HG03457 (cell line): ENCODE results near the gene GPR137B.

Experiments used
- ATAC-seq: cut with Tn5 transposase; IDR thresholded peaks from one replicate; pipeline ENCODE4 v1.9.1; 2021; ENCODE audit warnings: moderate number of reproducible peaks; ENCODE audit not compliant: unreplicated experiment

GPR137B gene

DNA sequence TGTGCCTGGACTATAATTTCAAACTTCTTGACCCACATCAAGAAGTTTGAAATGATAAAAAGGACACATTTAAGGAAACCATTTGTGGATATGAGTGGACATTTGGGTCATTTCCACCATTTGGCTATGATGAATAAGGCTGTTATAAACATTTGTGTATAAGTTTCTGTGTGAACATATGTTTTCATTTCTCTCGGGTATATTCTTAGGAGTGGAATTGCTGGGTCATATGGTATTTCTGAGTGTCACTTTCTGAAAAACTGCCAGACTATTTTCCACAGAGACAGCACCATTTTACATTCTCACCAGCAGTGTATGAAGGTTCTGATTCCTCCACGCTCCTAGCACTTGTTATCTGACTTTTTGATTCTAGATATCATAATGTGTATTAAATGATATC lies 50.8 kb downstream of the GPR137B start:
- ATAC-seq = no peak

DNA sequence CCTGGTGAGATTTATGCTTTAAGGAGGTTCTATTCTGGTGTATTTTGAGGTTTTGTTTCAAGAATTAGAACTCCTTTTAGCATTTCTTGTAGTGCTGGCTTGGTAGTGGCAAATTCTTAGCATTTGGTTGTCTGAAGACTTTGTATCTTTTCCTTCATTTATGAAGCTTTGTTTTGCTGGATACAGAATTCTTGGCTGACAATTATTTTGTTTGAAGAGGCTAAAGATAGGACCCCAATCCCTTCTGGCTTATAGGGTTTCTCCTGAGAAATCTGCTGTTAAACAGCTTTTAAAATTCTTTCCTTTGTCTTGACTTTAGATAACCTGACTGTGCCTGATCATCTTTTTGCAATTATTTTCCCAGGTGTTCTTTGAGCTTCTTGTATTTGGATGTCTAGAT lies 58.6 kb downstream of the GPR137B start:
- ATAC-seq = no peak

DNA sequence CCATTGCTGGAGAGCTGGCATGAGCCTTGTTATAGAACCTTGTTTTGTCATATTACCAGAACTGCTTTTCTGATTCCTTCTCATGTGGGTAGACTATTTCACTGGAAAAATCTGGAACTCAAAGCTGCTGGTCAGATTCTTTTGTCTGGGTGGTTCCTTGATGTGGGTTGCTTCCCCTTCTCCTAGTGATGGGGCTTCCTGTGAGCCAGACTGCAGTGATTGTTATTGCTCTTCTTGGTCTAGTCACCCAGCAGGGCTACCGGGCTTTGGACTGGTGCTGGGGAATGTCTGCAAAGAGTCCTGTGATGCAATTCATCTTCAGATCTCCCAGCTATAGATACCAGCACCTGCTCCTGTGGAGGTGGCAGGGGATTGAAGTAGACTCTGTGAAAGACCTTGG lies 59.4 kb downstream of the GPR137B start:
- ATAC-seq = no peak

DNA sequence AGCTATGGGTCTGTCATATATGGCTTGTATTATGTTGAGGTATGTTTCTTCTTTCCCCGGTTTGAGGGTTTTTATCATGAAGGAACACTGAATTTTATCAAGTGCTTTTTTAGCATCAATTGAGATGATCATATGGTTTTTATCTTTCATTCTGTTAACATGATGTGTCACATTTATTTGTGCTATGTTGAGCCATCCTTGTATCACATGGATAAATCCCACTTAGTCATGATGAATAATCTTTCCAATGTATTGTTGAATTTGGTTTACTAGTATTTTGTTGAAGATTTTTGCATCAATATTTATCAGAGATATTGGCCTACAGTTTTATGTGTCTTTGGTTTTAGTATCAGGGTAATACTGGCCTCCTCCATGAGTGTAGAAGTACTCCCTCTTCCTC lies 61.7 kb downstream of the GPR137B start:
- no peak for ATAC-seq

DNA sequence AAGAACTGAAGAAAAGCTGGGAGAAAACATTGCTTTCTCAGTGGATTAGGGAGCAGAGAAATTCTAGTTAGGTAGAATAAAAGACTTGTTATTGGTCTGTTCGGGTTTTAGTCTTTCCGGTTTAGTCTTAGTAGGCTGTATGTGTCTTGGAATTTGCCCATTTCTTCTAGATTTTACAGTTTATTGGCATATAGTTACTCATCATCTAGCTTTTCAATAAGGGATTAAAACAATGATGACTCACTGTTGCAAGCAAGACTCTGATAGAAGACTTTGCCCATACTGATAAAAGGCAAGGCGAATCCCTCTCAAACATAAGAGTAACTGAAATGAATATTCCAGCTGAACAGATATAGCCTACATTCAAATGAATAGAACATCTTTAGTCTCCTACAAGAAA lies 62.3 kb downstream of the GPR137B start:
- ATAC-seq = no peak

DNA sequence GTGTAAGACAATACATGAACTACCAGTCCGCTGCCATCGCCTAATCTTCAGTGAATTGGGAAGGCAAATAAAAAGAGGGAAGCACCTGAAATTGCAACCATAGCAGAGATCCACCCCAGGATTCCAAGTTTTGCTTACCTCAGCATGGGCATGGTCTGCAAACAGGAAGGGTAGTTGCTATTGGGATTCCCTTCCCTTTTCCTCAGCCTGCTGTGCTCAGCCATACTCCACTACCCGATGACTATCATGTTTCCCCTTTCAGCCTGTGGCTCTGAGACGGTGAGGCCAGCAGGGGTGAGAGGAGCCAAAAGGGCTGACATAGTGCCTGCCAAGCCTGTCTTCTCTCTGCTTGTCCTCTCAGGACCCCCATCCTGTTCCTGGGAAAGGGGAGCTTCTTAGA lies 64.2 kb downstream of the GPR137B start:
- ATAC-seq = no peak

DNA sequence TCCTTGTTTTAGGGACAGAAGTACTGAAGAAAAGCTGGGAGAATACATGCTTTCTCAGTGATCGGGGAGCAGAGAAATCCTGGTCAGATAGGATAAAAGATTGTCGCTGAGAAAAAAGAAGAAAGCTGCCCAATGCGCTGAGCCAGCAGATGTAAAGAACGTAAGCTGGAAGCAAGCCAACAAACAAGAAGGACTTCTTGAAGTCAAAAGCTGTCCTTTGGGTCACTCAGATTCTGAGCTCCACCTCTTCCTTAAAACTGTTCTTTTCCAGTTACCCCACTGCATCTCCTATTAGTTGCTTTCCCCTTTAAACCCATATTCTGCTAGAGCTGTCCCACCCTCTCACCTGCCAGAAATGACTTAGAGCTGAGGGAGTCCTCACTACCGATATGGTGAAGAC lies 64.8 kb downstream of the GPR137B start:
- ATAC-seq = no peak

DNA sequence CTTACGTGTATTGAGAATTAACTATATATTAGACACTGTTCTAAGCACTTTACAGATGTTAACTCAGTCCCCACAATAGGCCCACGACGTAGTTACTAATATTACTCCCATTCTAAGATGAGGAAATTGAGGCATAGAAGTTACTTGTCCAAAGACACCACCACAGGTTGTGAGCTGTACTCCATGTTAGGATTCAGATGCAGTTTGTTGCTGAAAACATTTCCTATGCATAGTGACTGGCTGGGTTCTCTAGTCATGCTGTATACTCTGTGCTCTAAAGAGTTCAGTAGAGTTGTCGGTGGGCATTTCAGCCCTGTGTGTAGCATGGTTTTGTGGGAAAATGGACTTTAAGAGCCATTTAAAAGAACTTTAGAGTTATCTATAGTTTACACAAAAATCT lies 65.2 kb downstream of the GPR137B start:
- ATAC-seq = no peak

DNA sequence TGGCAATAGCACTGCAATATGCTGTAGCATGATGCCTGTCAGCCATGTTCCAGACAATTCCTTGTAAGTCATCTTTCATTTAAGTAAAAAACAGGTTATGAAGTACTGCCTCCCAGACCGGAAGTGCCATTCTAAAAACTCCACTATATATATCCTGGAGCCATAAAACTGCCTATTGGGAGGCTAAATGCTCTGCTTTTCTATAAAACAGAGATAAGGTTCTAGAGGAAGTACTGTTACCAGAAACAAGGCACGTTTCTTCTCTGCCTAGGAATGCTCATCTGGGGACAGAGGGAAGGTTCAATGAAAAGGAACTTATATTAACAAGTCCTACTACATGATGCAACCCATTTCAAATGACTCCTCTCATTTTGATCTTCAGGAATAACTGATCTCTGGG lies 66.8 kb downstream of the GPR137B start:
- no peak for ATAC-seq

DNA sequence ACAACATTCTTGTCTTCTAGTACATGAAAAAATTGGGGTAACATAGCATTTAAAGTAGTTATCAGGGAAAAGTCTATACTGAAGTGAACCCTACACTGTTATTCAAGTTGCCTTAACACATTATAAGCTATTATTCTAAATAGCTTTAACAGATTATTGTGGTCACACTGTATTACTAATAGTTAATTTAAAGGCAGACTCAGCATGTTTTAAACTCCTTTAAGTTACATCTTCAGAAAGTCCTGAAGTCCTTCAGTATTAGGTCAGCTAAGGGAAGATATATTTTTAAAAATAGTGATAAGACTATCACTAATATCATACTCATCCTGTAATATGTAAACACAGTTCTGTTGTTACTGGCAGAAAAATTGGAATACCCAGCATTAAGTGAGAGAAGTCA lies 67.4 kb downstream of the GPR137B start:
- ATAC-seq = no peak

DNA sequence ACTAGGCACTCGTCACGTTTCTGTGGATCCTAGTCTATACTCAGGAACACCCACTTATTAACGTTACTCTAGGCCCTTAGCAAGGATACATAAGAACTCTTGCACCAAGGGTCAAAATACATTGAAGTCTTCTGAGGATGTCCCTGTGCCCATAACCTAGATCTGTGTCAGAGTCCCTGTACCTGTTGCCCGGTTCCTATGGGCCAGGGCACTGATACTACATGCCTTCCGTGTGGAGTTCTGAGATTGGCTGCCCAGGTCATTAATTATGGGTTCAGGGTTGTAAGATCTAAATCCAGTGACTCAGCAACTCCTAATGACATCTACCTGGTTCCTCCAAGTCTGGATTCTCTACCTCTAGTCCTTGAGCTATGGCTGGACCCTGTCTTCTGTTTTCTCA lies 69.5 kb downstream of the GPR137B start:
- ATAC-seq = no peak

DNA sequence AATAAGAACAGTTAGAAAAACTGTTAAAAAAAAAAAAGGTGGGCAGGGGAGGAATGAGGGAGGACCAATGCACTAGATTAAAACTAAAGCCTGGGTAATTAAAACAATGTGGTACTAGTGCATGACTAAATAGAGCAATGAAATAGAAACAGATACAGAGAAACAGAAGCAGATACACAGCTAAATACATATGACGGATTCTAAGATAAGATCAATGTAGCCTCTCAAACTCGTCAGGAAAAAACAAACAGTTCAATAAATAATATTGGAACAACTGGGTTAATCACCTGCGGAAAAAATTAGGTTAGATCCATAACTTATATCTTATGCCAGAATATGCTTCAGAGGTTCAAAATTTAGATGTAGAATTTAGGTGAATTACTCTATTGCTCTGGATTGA lies 71.2 kb downstream of the GPR137B start:
- ATAC-seq = no peak

DNA sequence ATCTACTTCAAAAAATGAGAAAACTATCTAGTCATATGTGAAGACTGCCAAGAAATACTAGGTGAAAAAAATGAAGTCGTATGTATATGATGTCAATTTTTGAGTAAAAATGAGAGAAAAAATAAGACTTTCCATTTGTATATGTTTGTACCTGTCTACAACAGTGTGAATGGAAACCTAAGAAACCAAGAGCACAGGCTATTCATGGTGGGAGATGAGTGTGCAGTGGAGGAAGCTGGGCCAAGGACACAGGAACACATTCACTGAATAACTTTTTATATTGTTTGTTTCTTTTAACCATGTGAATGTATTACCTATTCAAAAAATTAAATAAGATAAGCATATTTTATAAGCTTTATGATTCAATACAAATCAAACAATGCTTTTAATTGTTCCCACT lies 72.4 kb downstream of the GPR137B start:
- no peak for ATAC-seq

DNA sequence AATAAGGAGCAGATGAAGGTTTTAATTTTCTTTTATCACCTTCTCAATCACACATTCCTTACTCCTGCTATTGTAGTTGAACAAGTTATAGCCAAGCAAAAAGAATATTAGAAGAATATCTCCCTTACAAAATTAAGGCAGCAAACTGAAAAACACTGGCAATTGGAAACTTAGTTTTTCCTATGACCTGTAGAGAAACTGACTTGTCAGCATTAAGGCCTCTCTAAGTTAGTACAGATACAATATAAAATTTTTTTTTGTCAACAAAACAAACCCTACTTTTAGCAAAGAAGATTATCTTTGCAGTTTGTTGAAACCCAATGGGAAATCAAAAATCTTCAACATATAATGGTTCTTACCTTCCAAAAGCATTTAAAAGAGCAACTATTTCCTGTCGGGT lies 78.1 kb downstream of the GPR137B start:
- ATAC-seq = no peak

DNA sequence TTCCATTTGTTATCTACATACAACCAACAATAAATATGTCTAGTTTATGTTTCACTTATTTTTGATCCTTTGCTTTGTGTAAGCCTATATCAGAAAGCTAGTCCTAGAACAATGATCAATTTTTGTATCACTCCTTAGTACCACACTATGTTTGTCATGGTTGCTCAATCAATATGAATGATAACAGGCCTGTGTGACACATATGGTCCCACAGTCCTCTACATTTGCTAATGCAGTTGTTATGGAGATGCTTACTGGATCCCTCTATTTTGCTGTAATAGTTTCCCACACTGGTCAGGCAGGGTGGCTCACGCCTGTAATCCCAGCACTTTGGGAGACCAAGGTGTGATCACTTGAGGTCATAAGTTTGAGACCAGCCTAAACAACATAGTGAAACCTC lies 80.3 kb downstream of the GPR137B start:
- no peak for ATAC-seq

DNA sequence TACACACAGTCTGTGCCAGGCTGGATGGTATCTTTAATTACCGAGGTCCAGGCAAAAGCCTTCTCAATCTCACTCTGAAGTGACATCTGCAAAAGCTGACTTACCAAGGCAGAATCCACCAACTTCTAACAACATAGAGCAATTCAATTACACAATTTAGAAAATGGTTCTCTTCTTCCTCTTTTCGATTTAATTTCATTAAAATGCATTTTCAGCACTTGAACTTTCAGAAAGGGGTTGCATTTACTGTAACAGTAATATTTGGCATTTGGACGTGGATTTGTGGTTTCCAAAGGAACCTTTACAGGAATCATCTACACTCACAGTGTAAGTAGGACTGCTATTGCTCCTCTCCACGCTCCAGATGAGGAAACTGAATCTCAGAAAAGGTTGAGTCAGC lies 86.1 kb downstream of the GPR137B start:
- no peak for ATAC-seq

DNA sequence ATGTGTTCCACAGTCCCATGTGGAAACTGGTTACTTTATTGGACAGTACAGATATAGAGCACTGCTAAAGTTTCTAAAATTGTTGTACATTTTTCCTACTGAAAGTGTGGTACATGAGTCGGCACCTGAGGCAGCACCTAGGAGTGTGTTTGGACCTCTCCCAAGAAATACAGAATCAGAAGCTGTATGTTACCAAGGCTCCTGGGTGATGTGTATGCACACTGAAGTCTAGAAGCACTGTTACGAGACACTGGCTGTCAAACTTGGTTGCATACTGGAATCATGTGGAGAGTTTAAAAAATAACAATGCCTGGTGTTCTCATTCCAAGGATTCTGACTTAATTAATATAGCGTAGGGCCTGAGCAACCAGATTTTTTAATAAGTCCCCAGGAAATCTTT lies 92.8 kb downstream of the GPR137B start:
- ATAC-seq = no peak

DNA sequence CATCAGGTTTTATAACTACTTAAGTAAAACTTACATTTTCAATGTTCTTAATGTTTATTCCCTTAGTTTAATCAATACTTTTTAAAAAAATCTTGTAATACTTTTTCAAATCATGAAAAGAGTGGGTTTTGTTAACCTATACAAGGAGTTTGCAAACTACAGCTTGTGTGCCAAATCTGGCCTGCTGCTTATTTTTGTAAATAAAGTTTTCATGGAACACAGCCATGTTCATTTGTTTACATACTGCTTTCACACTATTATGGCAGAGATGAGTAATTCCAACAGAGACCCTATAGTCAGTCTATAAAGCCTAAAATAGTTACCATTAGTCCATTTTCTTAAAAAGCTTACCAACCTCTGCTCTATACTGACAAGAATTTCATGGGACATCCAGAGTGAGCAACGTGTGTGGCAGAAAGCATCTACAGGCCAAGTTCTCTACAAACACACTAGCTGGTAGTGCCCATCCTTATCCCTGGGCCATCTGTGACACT lies 96.8 kb downstream of the GPR137B start:
- ATAC-seq = no peak

DNA sequence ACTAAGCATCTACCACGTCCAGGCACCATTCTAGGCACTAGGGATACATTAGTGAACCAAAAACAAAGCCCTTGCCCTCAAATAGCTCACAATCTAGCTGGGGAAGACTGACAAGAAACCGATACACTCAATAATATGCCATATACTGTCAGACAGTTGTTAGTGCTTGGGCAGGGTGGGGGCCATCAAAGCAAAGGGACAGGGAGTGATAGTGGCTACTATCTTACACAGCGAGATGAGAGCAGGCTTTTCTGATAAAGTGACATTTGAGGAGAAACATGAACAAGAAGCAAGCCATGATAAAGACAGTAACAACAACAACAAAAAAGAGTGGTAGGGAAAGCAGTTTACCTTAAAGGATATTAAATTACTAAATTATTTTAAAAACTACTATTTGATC lies 98.3 kb downstream of the GPR137B start:
- ATAC-seq = no peak

DNA sequence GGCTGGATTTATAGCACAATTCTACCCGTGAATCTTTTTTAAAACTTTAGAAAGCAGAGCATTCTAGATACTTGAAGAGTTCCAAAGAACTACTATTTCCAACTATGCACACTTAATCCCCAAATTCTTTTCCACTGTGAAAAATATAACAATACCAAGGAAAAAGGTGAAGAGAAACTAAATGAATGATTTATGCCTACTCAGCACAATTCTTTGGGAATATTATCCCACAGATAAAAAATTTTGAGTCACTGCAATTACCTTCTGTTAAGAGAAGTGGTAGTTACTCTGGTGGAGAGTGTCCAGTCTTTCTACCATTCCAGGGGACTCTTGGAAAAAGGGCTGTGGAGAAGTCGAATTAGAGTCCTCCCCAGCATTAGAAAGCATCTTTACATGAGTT lies 100.2 kb downstream of the GPR137B start:
- ATAC-seq = no peak

DNA sequence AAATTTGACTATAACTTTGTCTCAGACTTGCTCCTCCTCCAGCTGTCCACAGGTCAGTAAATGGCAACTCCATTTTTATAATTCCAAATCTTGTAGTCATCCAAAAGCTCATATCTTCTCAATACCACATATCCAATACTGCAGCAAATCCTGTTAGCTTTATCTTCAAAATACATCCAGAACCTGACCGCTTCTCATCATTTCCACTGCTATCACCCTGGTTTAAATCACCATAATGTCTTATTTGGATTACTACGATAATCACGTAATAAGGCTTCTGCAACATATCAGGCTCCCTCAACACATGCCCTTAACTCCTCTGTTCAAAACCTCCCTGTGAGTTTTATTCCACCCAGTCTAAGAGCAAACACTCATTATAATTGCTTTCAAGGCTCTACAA lies 104.9 kb downstream of the GPR137B start:
- no peak for ATAC-seq

DNA sequence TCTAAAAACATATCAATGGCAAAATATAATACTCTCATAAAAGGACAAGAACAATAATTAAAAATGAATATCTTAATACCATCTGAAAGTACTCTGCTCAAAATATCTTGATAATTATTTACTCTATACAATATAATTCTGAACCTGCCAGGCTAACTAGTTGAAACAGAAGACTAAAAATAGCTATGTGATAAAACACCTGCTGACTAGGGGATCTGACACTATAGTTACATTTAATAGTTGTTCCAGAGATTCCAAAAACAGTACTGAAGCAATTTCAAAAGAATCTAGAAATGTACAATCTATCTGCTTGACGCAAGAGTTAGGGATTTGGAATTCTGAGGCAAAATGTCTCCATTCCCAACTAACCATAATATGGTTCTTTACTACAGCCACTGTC lies 109.2 kb downstream of the GPR137B start:
- no peak for ATAC-seq

DNA sequence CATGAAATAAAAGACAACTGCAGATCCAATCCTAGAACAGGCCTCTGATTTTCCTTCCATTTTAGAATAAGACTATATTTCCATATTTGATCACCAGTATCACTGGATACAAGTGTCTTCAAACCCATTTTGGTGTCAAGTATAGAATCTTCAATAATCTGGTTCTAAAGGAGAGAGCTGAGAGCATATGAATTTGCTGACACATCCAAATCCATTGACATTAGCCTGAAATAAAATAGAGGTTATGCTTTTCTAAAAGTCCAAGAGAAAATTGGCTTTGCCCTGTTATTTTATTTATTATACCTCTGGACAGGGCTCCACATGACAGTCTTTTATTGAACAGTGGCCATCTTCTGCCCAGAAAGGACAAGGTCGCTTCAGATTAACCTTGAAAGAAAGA lies 110.8 kb downstream of the GPR137B start:
- no peak for ATAC-seq
